HG03139 (cell line): Measurements from ENCODE around the gene SYNDIG1.
"Not testable (repeated sequence)": the region's sequence is repeated elsewhere in the genome, so short reads cannot be mapped to it uniquely, and the experiment has no call there.

Source experiments
- ATAC-seq: cut with Tn5 transposase; IDR thresholded peaks from one replicate; pipeline ENCODE4 v1.9.1; 2021; ENCODE audit not compliant: unreplicated experiment

Gene SYNDIG1

GRCh38 chr20:24492031-24492607, 22.7 kb downstream of the SYNDIG1 start:
- no peak for ATAC-seq

- ATAC-seq: no peak
Observed at GRCh38 chr20:24492698-24493097, 23.3 kb downstream of the SYNDIG1 start.

- ATAC-seq: no peak
Observed at GRCh38 chr20:24493181-24493580, 23.8 kb downstream of the SYNDIG1 start.

- ATAC-seq: no peak
Observed at GRCh38 chr20:24493661-24494459, 24.4 kb downstream of the SYNDIG1 start.

GRCh38 chr20:24494460-24494920, 25.1 kb downstream of the SYNDIG1 start:
- no peak for ATAC-seq

- ATAC-seq: no peak
Observed at GRCh38 chr20:24495266-24495665, 25.8 kb downstream of the SYNDIG1 start.

- ATAC-seq: no peak
Observed at GRCh38 chr20:24497851-24498250, 28.4 kb downstream of the SYNDIG1 start.

- ATAC-seq: no peak
Observed at GRCh38 chr20:24498641-24499040, 29.2 kb downstream of the SYNDIG1 start.

- no peak for ATAC-seq
Observed at GRCh38 chr20:24499472-24499871, 30.0 kb downstream of the SYNDIG1 start.

- no peak for ATAC-seq
Observed at GRCh38 chr20:24501764-24502556, 32.5 kb downstream of the SYNDIG1 start.

- ATAC-seq: no peak
Observed at GRCh38 chr20:24502661-24503060, 33.2 kb downstream of the SYNDIG1 start.

GRCh38 chr20:24503352-24503931, 34.0 kb downstream of the SYNDIG1 start:
- ATAC-seq: no peak

GRCh38 chr20:24504331-24505285, 35.2 kb downstream of the SYNDIG1 start:
- no peak for ATAC-seq

- no peak for ATAC-seq
Observed at GRCh38 chr20:24506146-24506545, 36.7 kb downstream of the SYNDIG1 start.

GRCh38 chr20:24506696-24507095, 37.3 kb downstream of the SYNDIG1 start:
- ATAC-seq: no peak

GRCh38 chr20:24507182-24507853, 37.9 kb downstream of the SYNDIG1 start:
- ATAC-seq: no peak

- not testable (repeated sequence) for ATAC-seq
Observed at GRCh38 chr20:24512441-24512840, 43.0 kb downstream of the SYNDIG1 start.

- ATAC-seq: no peak
Observed at GRCh38 chr20:24518515-24518914, 49.1 kb downstream of the SYNDIG1 start.

GRCh38 chr20:24519476-24519875, 50.0 kb downstream of the SYNDIG1 start:
- ATAC-seq: no peak

- no peak for ATAC-seq
Observed at GRCh38 chr20:24521032-24521431, 51.6 kb downstream of the SYNDIG1 start.
